NT2/D1 (cell line): ENCODE data around the gene ENC1.

Source experiments
- YY1 ChIP-seq: IDR thresholded peaks from 2 replicates; pipeline ENCODE4 v1.6.1; 2011; ENCODE audit not compliant: insufficient read length, insufficient read depth
- ZNF274 ChIP-seq: IDR thresholded peaks from 2 replicates; pipeline ENCODE4 v1.6.1; 2011; ENCODE audit warnings: mild to moderate bottlenecking, low read depth, low read length

GRCh38 chr5:74621492-74621891 lies 19.0 kb downstream of the ENC1 start:
- no peak for TF ChIP-seq ZNF274
- no peak for TF ChIP-seq YY1
